GM21786 (cell line): ENCODE measurements around the gene PPP6R3.
"Not testable (repeated sequence)": the region's sequence is repeated elsewhere in the genome, so short reads cannot be mapped to it uniquely, and the experiment has no call there.

Experiments used
- ATAC-seq: cut with Tn5 transposase; IDR thresholded peaks from one replicate; pipeline ENCODE4 v1.9.1; 2021; ENCODE audit not compliant: unreplicated experiment

The PPP6R3 gene

GRCh38 chr11:68436162-68436888 lies 24.2 kb upstream of the PPP6R3 start:
- ATAC-seq: no peak

GRCh38 chr11:68436985-68437926 lies 23.3 kb upstream of the PPP6R3 start:
- no peak for ATAC-seq

- no peak for ATAC-seq
Observed at GRCh38 chr11:68437927-68438657, 22.5 kb upstream of the PPP6R3 start.

GRCh38 chr11:68438658-68439259 lies 21.8 kb upstream of the PPP6R3 start:
- ATAC-seq: no peak

GRCh38 chr11:68439355-68440065 lies 21.0 kb upstream of the PPP6R3 start:
- no peak for ATAC-seq

GRCh38 chr11:68440224-68440623 lies 20.3 kb upstream of the PPP6R3 start:
- ATAC-seq: no peak

GRCh38 chr11:68441466-68442230 lies 18.9 kb upstream of the PPP6R3 start:
- no peak for ATAC-seq

GRCh38 chr11:68442433-68442832 lies 18.1 kb upstream of the PPP6R3 start:
- ATAC-seq: no peak

GRCh38 chr11:68444566-68444965 lies 16.0 kb upstream of the PPP6R3 start:
- no peak for ATAC-seq

- no peak for ATAC-seq
Observed at GRCh38 chr11:68445531-68446035, 15.0 kb upstream of the PPP6R3 start.

GRCh38 chr11:68446046-68446725 lies 14.4 kb upstream of the PPP6R3 start:
- ATAC-seq: no peak

GRCh38 chr11:68447015-68447801 lies 13.3 kb upstream of the PPP6R3 start:
- ATAC-seq: no peak

GRCh38 chr11:68447914-68448313 lies 12.6 kb upstream of the PPP6R3 start:
- not testable (repeated sequence) for ATAC-seq

- no peak for ATAC-seq
Observed at GRCh38 chr11:68448604-68449011, 11.9 kb upstream of the PPP6R3 start.

GRCh38 chr11:68449951-68450350 lies 10.6 kb upstream of the PPP6R3 start:
- ATAC-seq: no peak

GRCh38 chr11:68450711-68451110 lies 9.8 kb upstream of the PPP6R3 start:
- no peak for ATAC-seq

- ATAC-seq: no peak
Observed at GRCh38 chr11:68454767-68455166, 5.8 kb upstream of the PPP6R3 start.

- no peak for ATAC-seq
Observed at GRCh38 chr11:68455485-68455884, 5.1 kb upstream of the PPP6R3 start.
